ENCODE results near the gene STX3.

GRCh38 chr11:59724066-59724465 is 31.1 kb upstream of the STX3 start:
- no peak for TF ChIP-seq POLR2A (IDR thresholded peaks at IDR 0.05)
- TF ChIP-seq EP300 (IDR thresholded peaks at IDR 0.05; ENCODE audit: low read depth): no peak
- no peak for TF ChIP-seq CTCF (IDR thresholded peaks at IDR 0.05)
- no peak for TF ChIP-seq POLR2AphosphoS5 (IDR thresholded peaks at IDR 0.05)
